ENCODE measurements around the gene EPN2.

EPN2 gene

GRCh38 chr17:19369107-19369778, 132.1 kb downstream of the EPN2 start:
- DNase-seq: no peak

GRCh38 chr17:19369846-19370492, 132.8 kb downstream of the EPN2 start:
- no peak for DNase-seq

DNA sequence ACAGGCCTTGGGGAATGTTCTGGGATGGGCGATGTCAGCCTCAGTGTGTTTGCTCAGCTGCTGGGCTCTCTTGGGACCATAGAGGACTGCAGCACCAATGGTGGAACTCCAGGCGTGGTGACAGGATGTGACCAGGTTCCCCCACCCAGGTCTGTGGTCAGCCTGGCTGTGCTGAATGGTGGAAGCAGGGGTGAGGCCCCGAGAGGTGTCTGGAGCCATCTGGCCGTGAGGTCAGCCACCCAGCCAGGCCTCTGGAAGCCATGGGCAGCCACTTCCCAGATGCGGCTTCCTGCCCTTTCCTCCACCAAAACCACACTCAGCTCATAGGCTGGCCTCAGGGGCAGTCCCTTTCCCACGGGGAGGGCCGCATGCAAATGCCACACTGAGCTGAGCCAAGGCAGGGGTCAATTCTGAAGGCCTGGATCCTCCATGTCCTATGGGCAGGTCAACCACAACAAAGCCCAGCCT, 133.4 kb downstream of the EPN2 start:
- DNase-seq: no peak

GRCh38 chr17:19371259-19372010, 134.3 kb downstream of the EPN2 start:
- DNase-seq: no peak

DNA sequence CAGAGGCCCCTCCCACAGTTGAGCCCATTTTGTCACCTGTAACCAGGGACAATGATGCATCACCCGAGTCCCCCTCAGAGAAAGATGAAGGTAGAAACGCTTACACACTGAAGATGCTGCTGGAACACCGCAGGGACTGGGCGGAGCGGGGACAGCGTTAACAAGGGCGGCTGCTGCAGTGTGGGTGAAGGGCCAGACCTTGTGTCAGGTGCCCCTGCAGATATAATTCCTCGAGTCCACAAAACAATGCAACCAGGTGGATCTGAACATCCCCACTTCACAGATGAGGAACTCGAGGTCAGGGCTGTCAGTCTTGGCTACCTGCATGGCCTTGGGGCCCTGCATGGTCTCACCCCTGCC, 134.8 kb downstream of the EPN2 start:
- no peak for DNase-seq

GRCh38 chr17:19372439-19372838, 135.3 kb downstream of the EPN2 start:
- DNase-seq: no peak

GRCh38 chr17:19372866-19373504, 135.8 kb downstream of the EPN2 start:
- no peak for DNase-seq

DNA sequence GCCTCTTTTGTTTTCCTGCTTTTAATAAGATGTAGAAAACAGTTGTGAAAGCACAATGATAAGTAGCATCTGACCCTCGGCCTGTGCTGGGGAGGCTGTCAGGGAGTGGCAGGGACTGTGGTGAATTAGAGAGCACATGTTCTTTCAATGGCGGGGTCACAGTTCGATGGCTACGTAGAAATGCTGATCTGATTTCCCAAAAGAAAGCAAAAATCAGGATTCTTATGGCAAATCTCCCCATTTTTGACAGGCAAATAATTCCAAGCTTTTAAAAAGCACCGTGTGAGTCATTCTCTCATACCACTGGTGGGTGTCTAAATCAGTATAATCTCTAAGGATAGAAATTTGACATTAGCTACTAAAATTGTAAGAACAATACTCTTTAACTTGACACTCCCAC, 137.0 kb downstream of the EPN2 start:
- no peak for DNase-seq

DNA sequence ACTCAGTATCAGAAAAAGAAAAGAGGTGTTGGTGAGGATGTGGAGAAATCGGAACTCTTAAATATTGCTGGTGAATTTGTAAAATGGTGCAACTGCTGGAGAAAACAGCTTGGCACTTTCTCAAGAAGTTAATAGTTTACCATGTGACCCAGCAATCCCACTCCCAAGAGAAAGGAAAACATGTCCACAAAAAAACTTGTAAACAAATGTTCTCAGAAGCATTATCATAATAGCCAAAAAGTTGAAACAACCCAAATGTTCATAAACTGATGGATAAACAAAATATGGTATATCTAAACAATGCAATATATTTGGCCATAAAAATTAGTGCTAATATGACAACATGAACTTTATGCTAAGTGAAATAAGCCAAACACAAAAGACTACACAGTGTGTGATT, 138.6 kb downstream of the EPN2 start:
- DNase-seq: no peak

- no peak for DNase-seq
Measured at GRCh38 chr17:19376811-19377210, 139.6 kb downstream of the EPN2 start.

GRCh38 chr17:19377602-19378415, 140.6 kb downstream of the EPN2 start:
- DNase-seq: peak; percentile 99

DNA sequence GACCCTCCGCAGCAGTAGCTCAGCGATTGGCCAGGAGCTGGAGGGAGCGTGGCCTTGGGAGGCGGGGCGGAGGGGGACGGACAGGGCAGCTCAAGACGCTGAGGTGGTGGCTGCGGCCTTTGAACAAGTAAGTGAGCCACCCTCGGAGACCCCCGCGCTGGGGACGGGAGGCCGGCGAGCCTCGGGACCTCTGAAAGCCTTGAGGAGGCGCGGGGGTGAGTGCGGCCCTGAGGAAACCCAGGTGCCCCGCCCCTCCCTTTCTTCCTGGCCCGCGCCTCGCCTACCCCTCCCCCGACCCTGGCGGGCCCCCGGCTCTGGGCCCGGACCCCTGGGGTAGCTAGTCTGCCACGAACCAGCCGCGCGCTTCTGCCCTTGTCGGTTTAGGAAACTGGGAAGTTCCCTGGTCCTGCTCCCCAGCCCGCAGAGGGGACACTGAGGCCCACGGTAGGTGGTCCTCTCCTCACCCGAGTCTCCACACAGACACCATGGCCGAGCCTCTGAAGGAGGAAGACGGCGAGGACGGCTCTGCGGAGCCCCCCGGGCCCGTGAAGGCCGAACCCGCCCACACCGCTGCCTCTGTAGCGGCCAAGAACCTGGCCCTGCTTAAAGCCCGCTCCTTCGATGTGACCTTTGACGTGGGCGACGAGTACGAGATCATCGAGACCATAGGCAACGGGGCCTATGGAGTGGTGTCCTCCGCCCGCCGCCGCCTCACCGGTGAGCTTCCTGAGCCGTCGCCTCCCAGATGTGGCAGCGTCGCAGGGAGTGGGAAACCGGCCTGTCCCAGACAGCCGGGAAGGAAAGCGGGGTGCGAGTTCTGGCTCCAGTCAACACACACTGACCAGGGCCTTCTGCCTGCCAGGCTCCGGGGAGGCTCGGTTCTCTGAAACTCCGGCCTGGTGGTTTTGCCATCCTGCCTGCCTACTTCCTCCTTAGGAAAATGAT, 141.5 kb downstream of the EPN2 start, which contains the start of gene MAPK7:
TSS of gene MAPK7 (plus strand) at position 83 of the 945 bp plus-strand sequence. CDS start at position 486, 403 bp downstream.
- no peak for DNase-seq

DNA sequence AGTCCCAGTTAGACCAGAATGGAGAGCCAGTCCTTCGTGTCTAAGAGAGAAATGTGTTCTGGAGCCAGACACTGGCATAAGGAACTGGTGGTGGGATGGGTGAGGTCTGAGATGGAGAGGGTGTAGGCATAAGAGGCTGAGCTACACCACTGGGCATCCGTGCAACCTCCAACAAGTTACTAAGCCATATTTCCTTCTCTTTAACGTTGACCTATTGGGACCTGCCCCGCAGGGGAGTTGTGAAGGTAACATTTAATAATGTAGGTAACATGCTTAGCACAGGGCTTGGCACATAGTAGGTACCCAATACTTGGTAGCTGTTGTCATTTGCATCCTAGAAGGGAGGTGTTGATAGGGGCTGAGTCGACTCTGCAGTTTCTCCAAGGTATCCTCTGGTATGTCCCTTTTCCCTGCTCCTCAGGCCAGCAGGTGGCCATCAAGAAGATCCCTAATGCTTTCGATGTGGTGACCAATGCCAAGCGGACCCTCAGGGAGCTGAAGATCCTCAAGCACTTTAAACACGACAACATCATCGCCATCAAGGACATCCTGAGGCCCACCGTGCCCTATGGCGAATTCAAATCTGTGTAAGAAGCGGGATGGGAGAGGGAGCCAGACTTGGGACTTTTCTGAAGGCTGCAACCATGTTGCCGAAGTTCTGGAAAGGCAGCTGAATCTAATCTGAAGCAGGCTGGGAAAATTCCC, 142.3 kb downstream of the EPN2 start:
- DNase-seq: no peak

GRCh38 chr17:19380481-19381301, 143.5 kb downstream of the EPN2 start:
- no peak for DNase-seq

- DNase-seq: no peak
Measured at GRCh38 chr17:19381361-19381740, 144.2 kb downstream of the EPN2 start.

GRCh38 chr17:19381741-19382444, 144.7 kb downstream of the EPN2 start:
- no peak for DNase-seq

DNA sequence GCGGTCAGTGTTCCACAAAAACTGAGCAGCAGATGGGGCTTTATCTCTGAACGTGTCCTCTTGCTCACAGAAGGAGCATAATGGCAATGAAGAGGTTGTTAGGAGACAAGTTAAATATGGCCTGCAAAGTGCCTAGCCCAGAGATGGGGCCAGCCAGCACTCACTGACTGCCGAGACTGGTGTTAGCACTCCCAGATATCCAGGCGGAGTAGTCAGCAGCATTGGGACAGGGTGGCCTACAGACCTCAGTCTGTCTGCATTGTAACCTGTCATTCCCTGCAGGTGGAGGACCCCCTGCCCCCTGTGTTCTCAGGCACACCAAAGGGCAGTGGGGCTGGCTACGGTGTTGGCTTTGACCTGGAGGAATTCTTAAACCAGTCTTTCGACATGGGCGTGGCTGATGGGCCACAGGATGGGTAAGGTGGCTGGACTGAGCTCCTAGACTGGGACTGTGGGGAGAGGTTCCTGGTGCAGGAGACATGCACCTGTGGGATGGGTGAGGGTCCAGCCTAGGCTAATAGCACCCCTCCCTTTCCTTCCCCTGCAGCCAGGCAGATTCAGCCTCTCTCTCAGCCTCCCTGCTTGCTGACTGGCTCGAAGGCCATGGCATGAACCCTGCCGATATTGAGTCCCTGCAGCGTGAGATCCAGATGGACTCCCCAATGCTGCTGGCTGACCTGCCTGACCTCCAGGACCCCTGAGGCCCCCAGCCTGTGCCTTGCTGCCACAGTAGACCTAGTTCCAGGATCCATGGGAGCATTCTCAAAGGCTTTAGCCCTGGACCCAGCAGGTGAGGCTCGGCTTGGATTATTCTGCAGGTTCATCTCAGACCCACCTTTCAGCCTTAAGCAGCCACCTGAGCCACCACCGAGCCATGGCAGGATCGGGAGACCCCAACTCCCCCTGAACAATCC, 145.6 kb downstream of the EPN2 start:
- no peak for DNase-seq
